GM19193 (cell line): ENCODE measurements around the gene FERD3L.

ENCODE experiments used
- POLR2A ChIP-seq: IDR thresholded peaks from 4 replicates; pipeline ENCODE4 v1.6.1; 2011; ENCODE audit not compliant: insufficient read depth, insufficient read length; ENCODE audit errors: extremely low read depth

Gene FERD3L, protein sequence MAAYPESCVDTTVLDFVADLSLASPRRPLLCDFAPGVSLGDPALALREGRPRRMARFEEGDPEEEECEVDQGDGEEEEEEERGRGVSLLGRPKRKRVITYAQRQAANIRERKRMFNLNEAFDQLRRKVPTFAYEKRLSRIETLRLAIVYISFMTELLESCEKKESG

GRCh38 chr7:19144661-19145433 lies at the start of gene FERD3L:
Gene FERD3L, minus strand, starts transcription at chr7:19145421. Its CDS starts 59 bp downstream, at chr7:19145362.
- no peak for TF ChIP-seq POLR2A

DNA sequence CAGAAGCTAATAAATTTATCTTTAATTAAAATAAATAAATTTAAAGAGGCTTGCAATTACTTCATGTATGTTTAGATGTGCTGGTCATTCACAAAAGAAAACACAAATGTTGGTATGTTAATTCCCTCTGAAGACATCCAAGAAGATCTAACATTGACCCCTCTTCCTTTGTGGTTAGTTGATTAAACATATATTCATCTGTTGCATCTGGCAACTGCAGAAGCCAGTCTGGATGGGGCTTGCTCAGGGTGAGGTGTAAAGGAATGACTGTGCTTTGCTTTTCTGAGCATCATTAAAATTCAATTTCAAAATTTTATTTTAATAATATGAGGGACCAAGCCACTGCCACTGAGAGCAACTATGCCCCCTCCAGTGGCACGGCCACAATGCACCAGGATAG lies 36.4 kb upstream of the FERD3L start:
- TF ChIP-seq POLR2A: no peak

DNA sequence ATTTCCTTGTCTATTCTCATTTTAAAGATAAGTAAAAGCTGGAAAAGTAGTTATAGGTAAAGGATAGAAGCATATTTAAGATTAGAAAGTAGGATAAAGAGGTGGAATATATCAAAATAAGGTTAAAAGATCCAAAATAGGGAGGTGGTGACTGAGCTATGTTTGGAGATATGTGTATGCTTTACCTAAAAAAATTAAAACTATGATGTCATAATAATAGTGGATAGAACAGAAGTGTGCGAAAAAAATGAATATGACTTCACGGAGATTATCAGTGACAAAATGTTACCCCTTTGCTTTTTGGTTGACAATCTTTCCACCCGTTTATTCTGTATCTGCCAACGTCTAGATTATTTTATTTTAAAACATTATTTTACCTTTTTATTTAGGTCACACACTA lies 33.4 kb upstream of the FERD3L start:
- no peak for TF ChIP-seq POLR2A

DNA sequence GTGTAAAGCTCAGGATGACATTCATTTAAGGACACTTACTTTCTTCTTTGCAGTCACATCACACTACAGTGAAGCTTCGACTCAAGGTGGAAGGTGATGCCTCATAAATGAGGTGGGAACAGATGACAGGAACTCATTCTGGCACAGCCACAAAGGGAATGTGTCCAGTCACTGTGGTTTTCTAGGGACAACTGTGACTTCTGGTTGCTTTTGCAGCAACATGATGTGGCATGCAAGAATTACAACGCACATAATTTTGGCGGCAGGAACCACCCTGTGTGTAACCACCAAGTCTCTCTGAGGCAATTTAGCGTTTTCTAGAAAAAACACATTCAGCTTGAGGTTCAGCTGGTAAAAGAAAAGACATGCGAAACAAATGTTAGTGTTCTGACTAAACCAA lies 32.0 kb upstream of the FERD3L start:
- no peak for TF ChIP-seq POLR2A

DNA sequence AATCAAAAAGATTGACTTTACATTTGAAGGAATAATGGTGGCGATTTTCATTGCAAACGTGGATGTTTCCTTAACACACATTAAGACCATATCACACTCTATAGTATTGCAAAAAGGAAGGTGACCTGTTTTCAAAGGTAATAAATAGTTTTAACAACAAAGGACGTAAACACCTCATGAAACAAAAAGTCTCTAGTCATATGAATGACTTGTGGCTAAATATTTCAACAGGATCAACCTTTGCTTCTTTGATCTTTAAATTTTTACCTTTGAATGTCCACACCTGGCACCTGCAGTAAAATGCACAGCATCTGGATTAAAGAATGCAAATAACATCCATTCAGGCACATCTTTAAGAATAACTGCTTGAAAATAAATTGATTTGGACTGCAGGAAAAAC lies 30.0 kb upstream of the FERD3L start:
- no peak for TF ChIP-seq POLR2A

GRCh38 chr7:19161671-19162070 lies 16.4 kb upstream of the FERD3L start:
- TF ChIP-seq POLR2A: no peak

DNA sequence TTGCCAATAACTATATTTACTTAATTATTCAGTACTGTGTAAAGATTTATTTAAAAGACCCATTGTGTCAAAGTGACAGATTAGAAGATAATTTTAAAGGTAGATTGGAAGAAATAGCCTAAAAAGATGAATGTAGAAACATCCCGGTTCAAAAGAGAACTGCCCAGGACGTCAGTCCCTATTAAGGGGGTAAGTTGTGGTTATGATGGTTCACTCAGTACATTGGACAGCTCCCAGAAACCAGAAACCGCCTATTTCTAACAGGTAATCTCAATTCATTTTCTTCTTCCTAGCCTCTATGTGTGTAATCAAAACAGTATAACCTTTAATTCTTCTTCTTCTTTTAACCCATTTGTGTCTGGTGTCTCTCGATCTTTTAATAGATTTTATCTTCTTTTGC lies 1.5 kb upstream of the FERD3L start:
- TF ChIP-seq POLR2A: no peak

- TF ChIP-seq POLR2A: no peak
These were observed 354 bp upstream of the FERD3L start for GRCh38 chr7:19145434-19146115.

- TF ChIP-seq POLR2A: no peak
These were observed 1.2 kb downstream of the FERD3L start for GRCh38 chr7:19143881-19144574.

DNA sequence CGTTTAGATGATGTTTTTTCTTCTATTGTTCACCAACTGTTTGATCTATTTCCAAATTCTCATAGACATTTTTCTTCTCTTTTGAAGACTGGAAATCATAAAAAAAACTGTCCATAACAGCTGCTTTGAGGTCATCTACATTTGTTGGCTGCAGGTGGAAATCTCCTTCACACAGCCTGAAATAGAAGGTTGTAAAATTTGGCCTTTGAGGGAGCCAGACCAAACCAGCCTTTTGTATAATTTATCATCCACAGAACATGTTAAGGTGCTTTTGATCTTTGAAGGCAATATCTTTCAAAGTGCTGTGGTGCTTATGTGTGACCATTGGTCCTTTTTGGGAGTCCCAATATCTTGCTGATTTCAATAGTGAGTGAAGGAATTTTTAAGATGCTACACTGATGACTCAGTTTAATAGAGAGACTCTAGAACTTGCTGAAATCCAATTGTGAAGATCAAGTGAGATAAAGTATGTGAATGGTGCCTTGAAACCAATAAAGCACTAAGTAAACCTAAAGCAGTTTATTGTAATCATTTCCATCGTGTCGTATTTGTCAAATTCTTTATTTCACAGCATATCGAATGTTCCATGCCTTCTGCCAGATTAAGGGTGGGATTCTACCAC lies 5.4 kb downstream of the FERD3L start:
- no peak for TF ChIP-seq POLR2A

- no peak for TF ChIP-seq POLR2A
These were observed 11.3 kb downstream of the FERD3L start for GRCh38 chr7:19133886-19134285.

GRCh38 chr7:19133390-19133789 lies 11.8 kb downstream of the FERD3L start:
- no peak for TF ChIP-seq POLR2A

DNA sequence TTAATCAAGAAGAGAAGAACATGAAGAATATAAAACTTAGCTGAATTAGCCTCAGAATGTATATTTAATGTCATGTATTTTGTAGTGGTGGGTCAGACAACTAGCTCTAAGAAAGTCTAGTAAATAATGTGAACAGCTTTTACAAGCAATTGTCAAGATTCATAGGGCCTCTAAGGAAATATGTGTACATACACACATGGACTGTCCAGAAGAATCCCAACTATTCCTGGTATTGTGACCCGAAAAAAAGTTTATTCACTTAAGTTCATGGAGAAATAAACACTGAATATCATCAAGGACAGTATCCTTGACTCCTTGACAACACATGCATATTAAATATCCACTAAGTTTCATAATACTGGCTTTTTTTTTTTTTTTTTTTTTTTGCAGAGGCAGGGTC lies 16.4 kb downstream of the FERD3L start:
- TF ChIP-seq POLR2A: no peak

- no peak for TF ChIP-seq POLR2A
These were observed 23.1 kb downstream of the FERD3L start for GRCh38 chr7:19121977-19122588.
